GM23338 (cell line): ENCODE data around the gene DYSF.

Experiments used
- EZH2 ChIP-seq: fragments of 200-600 bp; sonication (generic); IDR thresholded peaks from one replicate; pipeline ENCODE4 v1.8.0; 2017; ENCODE audit warnings: antibody characterized with exemption, mild to moderate bottlenecking, low read depth; ENCODE audit not compliant: unreplicated experiment
- EZH2phosphoT487 ChIP-seq: fragments of 200-600 bp; sonication (generic); IDR thresholded peaks from one replicate; pipeline ENCODE4 v1.8.1; 2018; ENCODE audit warnings: antibody characterized with exemption; ENCODE audit not compliant: unreplicated experiment
- TF ChIP-seq, protein P1 (sequence below), 2 experiments: fragments of 200-600 bp in 1 of 2; sonication (generic) in 1 of 2; conservative IDR thresholded peaks; 2 replicates each; pipeline versions ENCODE4 v1.5.1 to v1.6.1; 2016 to 2017; ENCODE audit warnings: antibody characterized with exemption in 2 of 2, low read depth in 2 of 2, mild to moderate bottlenecking in 2 of 2, moderate library complexity in 1 of 2
- TF ChIP-seq, protein P2 (sequence below): IDR thresholded peaks from one replicate; pipeline ENCODE4 v1.6.1; 2018; ENCODE audit warnings: antibody characterized with exemption; ENCODE audit not compliant: unreplicated experiment

DNA sequence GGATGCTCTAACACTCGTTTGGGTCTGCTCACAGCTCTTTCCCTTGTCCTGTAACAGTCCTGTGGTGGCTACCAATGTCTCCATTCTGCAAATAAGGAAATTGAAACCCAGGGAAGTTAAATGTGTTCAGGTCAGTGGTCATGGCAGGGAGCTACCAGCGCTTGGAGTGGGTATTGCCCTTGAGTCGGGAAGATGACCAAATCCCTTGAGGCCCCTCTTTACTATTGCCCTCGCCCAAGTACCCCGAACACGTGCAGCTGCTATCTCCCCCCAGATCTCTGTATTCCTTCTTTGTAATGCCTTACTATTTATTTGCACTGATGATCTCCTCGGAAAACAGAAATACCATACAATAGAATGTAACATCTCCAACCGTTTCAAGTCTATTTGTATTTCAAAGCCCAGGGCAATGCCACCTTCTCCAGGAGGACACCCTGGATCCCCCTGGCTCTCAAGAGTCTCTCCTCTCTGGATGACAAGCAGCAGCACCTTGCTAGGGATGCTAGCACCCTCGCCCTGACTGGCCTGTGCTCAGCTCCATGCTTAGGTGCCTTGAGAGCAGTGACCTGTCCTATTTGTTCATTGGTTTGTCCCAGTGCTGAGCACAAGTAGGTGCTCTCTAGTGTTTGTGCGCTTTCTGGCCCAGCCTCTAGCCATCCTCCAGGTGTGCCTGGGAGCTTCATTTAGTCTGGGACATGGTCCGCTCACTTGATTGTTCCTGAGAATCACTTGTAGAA, 15.1 kb downstream of the DYSF start:
- TF ChIP-seq, protein P1, sequence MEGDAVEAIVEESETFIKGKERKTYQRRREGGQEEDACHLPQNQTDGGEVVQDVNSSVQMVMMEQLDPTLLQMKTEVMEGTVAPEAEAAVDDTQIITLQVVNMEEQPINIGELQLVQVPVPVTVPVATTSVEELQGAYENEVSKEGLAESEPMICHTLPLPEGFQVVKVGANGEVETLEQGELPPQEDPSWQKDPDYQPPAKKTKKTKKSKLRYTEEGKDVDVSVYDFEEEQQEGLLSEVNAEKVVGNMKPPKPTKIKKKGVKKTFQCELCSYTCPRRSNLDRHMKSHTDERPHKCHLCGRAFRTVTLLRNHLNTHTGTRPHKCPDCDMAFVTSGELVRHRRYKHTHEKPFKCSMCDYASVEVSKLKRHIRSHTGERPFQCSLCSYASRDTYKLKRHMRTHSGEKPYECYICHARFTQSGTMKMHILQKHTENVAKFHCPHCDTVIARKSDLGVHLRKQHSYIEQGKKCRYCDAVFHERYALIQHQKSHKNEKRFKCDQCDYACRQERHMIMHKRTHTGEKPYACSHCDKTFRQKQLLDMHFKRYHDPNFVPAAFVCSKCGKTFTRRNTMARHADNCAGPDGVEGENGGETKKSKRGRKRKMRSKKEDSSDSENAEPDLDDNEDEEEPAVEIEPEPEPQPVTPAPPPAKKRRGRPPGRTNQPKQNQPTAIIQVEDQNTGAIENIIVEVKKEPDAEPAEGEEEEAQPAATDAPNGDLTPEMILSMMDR (conservative IDR thresholded peaks at IDR 0.05; ENCODE audit: low read depth in 2 of 2) = no peak
- TF ChIP-seq, protein P2, sequence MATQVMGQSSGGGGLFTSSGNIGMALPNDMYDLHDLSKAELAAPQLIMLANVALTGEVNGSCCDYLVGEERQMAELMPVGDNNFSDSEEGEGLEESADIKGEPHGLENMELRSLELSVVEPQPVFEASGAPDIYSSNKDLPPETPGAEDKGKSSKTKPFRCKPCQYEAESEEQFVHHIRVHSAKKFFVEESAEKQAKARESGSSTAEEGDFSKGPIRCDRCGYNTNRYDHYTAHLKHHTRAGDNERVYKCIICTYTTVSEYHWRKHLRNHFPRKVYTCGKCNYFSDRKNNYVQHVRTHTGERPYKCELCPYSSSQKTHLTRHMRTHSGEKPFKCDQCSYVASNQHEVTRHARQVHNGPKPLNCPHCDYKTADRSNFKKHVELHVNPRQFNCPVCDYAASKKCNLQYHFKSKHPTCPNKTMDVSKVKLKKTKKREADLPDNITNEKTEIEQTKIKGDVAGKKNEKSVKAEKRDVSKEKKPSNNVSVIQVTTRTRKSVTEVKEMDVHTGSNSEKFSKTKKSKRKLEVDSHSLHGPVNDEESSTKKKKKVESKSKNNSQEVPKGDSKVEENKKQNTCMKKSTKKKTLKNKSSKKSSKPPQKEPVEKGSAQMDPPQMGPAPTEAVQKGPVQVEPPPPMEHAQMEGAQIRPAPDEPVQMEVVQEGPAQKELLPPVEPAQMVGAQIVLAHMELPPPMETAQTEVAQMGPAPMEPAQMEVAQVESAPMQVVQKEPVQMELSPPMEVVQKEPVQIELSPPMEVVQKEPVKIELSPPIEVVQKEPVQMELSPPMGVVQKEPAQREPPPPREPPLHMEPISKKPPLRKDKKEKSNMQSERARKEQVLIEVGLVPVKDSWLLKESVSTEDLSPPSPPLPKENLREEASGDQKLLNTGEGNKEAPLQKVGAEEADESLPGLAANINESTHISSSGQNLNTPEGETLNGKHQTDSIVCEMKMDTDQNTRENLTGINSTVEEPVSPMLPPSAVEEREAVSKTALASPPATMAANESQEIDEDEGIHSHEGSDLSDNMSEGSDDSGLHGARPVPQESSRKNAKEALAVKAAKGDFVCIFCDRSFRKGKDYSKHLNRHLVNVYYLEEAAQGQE = no peak
- no peak for TF ChIP-seq EZH2phosphoT487
- TF ChIP-seq EZH2 = no peak
